Cerebellar cortex (tissue), 1 donor: ENCODE measurements around the gene PFKL.
"Not testable (repeated sequence)": the region's sequence is repeated elsewhere in the genome, so short reads cannot be mapped to it uniquely, and the experiment has no call there.

Source experiments
- DNase-seq: peaks from one replicate; pipeline ENCODE4 v3.0.0-alpha.2; 2015; ENCODE audit warnings: low spot score

PFKL gene

GRCh38 chr21:44279354-44280260, 20.2 kb upstream of the PFKL start:
- peak; percentile 31 for DNase-seq

GRCh38 chr21:44281801-44282200, 18.1 kb upstream of the PFKL start:
- DNase-seq: no peak

- no peak for DNase-seq
Measured at GRCh38 chr21:44282370-44282769, 17.5 kb upstream of the PFKL start.

- DNase-seq: not testable (repeated sequence)
Measured at GRCh38 chr21:44283211-44283785, 16.6 kb upstream of the PFKL start.

GRCh38 chr21:44283948-44284347, 15.9 kb upstream of the PFKL start:
- DNase-seq: no peak

- no peak for DNase-seq
Measured at GRCh38 chr21:44285138-44285992, 14.5 kb upstream of the PFKL start, which contains the start of gene AIRE. Gene AIRE, plus strand, starts transcription at chr21:44285876. Its CDS starts 131 bp downstream, at chr21:44286007.

GRCh38 chr21:44286086-44286715, 13.7 kb upstream of the PFKL start:
- no peak for DNase-seq

- no peak for DNase-seq
Measured at GRCh38 chr21:44286716-44287632, 12.9 kb upstream of the PFKL start.

- no peak for DNase-seq
Measured at GRCh38 chr21:44288251-44289110, 11.4 kb upstream of the PFKL start.

GRCh38 chr21:44289381-44290010, 10.4 kb upstream of the PFKL start:
- DNase-seq: no peak

- DNase-seq: no peak
Measured at GRCh38 chr21:44290327-44291077, 9.4 kb upstream of the PFKL start.

- DNase-seq: no peak
Measured at GRCh38 chr21:44291078-44291935, 8.5 kb upstream of the PFKL start.

GRCh38 chr21:44291936-44292811, 7.7 kb upstream of the PFKL start:
- no peak for DNase-seq

- DNase-seq: no peak
Measured at GRCh38 chr21:44292812-44293195, 7.0 kb upstream of the PFKL start.

GRCh38 chr21:44293551-44294231, 6.2 kb upstream of the PFKL start:
- DNase-seq: no peak
